AML-193 (cell line): Measurements from ENCODE around the gene PLP2.
"Not testable (repeated sequence)": the region's sequence is repeated elsewhere in the genome, so short reads cannot be mapped to it uniquely, and the experiment has no call there.

ENCODE experiments used
- DNase-seq, 2 experiments: peaks; one replicate each; lab custom pipeline; 2025; lab: John Stamatoyannopoulos, UW

PLP2 gene

GRCh38 chrX:49171752-49172279 lies at the start of gene PLP2:
Gene PLP2, plus strand, starts transcription at chrX:49171898. Its CDS starts 103 bp downstream, at chrX:49172001.
- DNase-seq: peak in 1 of 2 experiments; percentile 1

GRCh38 chrX:49122499-49122898 lies 49.2 kb upstream of the PLP2 start:
- no peak for DNase-seq

- DNase-seq: not testable (repeated sequence)
Observed at GRCh38 chrX:49127742-49128258, 43.9 kb upstream of the PLP2 start.

GRCh38 chrX:49129427-49129826 lies 42.3 kb upstream of the PLP2 start:
- peak; percentile 5 to 35 for DNase-seq

DNA sequence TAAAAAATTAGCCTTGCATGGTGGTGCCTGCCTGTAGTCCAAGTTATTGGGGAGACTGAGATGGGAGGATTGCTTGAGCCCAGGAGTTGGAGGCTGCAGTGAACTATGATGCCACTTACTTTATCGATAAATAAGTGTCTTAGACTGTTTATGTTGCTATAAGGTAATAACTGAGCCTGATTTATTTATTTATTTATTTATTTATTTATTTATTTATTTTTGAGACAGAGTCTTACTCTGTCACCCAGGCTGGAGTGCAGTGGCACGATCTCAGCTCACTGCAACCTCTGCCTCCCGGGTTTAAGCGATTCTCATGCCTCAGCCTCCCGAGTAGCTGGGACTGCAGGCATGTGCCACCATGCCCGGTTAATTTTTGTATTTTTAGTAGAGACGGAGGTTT lies 39.4 kb upstream of the PLP2 start:
- not testable (repeated sequence) for DNase-seq

DNA sequence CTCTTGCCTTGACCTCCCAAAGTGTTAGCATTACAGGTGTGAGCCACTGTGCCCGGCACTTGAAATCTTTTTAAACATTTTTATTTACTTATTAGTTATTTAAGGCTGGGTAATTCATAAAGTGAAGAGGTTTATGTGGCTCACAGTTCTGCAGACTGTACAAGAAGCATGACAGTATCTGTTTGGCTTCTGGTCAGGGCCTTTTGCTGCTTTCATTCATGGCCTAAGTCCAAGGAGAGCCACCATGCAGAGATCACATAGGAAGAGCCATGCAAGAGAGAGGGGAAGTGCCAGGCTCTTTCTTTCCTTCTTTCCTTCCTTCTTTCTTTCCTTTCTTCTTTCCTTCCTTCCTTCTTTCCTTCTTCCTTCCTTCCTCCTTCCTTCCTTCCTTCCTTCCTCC lies 37.9 kb upstream of the PLP2 start:
- DNase-seq: no peak

GRCh38 chrX:49137492-49137891 lies 34.2 kb upstream of the PLP2 start:
- no peak for DNase-seq

DNA sequence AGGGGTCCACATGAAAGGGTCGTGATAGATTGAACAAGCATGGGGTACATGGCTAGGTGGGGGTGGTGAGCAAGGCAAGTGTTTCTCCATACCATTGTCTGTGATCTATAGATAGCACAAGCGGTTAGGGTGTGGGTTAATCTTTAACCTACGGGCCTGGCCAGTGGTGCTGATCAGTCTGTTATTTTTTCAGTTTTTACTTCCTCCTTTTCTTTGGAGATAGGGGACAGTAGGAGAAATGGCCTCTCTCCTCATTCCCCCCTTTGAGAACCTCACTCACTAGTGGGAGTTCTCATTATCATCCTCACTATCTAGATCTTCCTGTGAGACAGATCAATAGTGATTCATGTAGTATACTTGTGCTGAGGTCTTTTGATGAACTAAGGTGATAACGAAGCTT lies 32.0 kb upstream of the PLP2 start:
- no peak for DNase-seq

GRCh38 chrX:49142264-49142663 lies 29.4 kb upstream of the PLP2 start:
- not testable (repeated sequence) for DNase-seq

- not testable (repeated sequence) for DNase-seq
Observed at GRCh38 chrX:49143154-49143553, 28.5 kb upstream of the PLP2 start.

GRCh38 chrX:49147282-49147681 lies 24.4 kb upstream of the PLP2 start:
- DNase-seq: no peak

- DNase-seq: no peak
Observed at GRCh38 chrX:49147936-49148335, 23.8 kb upstream of the PLP2 start.

DNA sequence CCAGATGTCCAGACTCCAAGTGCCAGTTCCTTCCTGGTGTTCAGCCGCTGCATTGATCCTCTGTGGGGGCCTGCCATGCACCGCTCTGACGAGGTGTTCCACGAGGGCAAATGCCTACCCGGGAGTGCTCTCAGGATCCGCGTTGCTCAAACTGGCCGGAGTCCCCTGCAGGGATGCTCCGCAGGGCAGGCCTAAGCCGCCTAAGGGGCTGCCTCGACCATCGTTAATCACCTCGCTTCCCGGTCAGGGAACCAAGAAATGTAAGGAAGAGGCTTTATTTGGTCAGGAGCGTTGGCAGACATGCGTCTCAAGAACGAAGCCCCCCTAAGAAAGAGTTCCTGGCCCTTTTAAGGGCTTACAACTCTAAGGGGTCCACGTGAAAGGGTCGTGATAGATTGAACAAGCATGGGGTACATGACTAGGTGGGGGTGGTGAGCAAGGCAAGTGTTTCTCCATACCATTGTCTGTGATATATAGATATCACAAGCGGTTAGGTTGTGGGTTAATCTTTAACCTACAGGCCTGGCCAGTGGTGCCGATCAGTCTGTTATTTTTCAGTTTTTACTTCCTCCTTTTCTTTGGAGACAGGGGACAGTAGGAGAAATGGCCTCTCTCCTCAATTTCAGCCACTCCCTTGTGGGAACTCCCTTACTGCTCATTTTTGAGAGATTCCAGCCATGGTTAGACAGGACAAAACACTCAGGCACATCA lies 23.2 kb upstream of the PLP2 start:
- not testable (repeated sequence) for DNase-seq

DNA sequence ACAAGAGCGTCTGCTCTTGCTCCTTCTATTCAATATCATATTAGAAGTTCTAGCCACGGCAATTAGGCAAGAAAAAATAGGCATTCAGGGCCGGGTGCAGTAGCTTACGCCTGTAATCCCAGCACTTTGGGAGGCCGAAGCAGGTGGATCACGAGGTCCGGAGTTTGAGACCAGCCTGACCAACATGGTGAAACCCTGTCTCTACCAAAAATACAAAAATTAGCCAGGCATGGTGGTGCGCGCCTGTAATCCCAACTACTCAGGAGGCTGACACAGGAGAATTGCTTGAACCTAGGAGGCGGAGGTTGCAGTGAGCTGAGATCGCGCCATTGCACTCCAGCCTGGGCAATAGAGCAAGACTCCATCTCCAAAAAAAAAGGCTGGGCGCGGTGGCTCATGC lies 22.4 kb upstream of the PLP2 start:
- not testable (repeated sequence) for DNase-seq

- no peak for DNase-seq
Observed at GRCh38 chrX:49153467-49153866, 18.2 kb upstream of the PLP2 start.

GRCh38 chrX:49155243-49155899 lies 16.3 kb upstream of the PLP2 start:
- peak; percentile 65 to 68 for DNase-seq

GRCh38 chrX:49155900-49156837 lies 15.5 kb upstream of the PLP2 start:
- peak; percentile 35 to 57 for DNase-seq

- no peak for DNase-seq
Observed at GRCh38 chrX:49157194-49157593, 14.5 kb upstream of the PLP2 start.

GRCh38 chrX:49160908-49161307 lies 10.8 kb upstream of the PLP2 start:
- DNase-seq: no peak

DNA sequence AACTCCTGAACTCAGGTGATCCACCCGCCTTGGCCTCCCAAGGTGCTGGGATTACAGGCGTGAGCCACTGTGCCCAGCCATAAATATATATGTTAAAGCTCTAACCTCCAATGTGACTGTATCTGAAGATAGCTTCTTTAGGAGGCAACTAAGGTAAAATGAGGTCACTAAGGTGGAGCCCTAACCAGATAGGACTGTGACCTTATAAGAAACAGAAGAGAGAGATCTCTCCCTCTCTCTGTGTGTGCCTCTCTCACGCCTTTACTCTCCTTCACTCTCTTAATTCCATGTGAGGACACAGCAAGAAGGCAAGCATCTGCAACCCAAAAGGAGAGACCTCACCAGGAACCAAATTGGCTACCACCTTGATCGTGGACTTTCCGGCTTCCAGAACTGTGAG lies 10.1 kb upstream of the PLP2 start:
- no peak for DNase-seq

DNA sequence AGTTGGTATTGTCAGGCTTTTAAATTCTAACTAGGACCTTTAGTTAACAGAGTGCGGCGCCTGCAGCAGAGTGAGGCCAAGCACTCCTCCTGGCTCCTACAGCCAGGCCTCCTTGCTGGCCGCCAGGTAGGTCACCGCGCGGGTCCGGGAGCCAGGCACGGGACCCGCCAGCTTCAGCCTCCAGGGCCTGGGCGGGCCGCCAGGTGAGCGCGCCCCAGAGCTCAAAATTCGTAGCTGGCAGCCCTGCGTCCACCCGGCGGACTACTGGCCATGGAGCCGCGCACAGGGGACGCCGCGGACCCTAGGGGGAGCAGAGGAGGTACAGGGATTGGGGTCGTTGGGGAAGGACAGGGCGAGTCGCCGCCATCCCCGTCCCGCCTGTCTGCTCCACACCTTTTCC lies 9.1 kb upstream of the PLP2 start, which contains the start of gene MAGIX:
TSS of gene MAGIX (plus strand) at position 139 of the 400 bp plus-strand sequence. CDS start at position 271, 132 bp downstream.
- DNase-seq: no peak
